Hindlimb muscle (tissue), 1 donor: ENCODE results near the gene ADCY1. TPM values are rescaled to one million over a fixed set of nuclear protein-coding genes. Genes with fewer than 3 reads are reported as not detected.
"Not testable (repeated sequence)": the region's sequence is repeated elsewhere in the genome, so short reads cannot be mapped to it uniquely, and the experiment has no call there.

ENCODE experiments used
- DNase-seq: peaks from one replicate; pipeline ENCODE4 v3.0.0-alpha.2; 2013
- polyA plus RNA-seq: library from polyadenylated mRNA; unstranded; fragments of 120-200 nt; gene quantifications from one replicate; pipeline ENCODE4 v1.2.1, GENCODE V29; 2013; ENCODE audit not compliant: insufficient read length

ADCY1 gene
- polyA plus RNA-seq, 1 donor: 12.0 TPM

DNA sequence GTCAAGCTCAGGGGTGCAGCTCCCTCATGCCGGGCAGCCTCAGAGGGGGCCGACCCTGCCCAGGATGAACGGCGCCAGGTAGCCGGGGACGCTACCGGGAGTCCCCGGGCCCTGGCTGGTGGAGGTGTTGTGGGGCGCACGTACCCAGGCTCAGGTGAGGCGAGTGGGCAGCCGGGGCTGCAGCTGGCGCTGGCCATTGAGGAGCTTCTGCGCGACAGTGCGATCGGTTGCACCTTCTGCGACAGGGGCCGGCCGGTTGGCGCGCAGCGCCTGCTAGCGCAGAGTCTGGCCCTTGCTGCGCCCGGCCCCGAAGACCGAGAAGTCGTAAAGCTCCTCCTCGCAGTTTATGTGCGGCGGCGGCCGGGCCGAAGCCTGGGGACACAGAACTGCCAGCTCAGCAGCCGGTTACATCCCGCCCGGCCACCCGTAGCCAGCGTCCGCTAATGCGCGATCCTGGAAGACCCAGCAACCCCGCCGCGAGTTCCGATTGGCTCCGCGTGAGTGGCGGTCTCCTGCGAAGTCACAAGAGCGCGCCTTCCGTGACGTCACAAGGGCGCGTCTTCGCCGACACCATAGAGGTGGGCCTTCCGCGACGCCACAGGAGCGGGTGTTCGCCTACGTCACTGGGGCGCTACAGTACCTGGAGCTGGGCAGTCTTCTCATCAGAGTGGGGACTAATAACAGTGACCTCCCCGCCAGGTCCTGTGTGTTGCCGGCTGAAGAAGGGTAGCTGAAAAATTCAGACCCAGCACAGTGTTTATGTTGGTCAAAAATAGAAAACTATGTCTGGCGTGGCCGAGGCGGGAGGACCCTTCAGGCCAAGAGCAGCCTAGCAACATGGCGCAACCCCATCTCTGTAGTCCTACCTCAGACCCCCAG is 194.6 kb downstream of the ADCY1 start:
- peak; percentile 99 for DNase-seq

DNA sequence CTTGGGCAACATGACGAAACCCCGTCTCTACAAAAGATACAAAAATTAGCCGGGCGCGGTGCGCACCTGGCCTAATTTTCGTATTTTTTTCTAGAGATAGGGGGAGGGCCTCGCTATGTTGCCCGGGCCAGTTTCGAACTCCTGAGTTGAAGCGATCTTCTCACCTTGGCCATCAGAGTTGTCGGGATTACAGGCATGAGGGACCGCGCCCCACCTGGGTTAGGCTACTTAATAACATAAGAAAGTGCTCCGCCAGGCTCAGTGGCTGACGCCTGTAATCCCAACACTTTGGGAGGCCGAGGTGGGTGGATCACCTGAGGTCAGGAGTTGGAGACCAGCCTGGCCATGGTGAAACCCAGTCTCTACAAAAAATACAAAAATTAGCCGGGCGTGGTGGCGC is 195.5 kb downstream of the ADCY1 start:
- DNase-seq: not testable (repeated sequence)
